Ovary (tissue), 3 donors: ENCODE results near the gene CYYR1.

Experiments
- EP300 ChIP-seq: sonication (generic); formaldehyde crosslinking; IDR thresholded peaks from one replicate; pipeline ENCODE4 v1.6.1; 2017; ENCODE audit warnings: antibody characterized with exemption
- POLR2A ChIP-seq: fragments of 450-650 bp; IDR thresholded peaks from one replicate; pipeline ENCODE4 v1.6.1; 2017; ENCODE audit warnings: antibody characterized with exemption, mild to moderate bottlenecking, moderate library complexity
- TF ChIP-seq, protein P1 (sequence below), 3 donors: fragments of 450-650 bp in 2 of 3; fragments of 200-600 bp in 1 of 3; IDR thresholded peaks; one replicate each; pipeline versions ENCODE4 v1.5.1 to v1.8.0; 2016 to 2022; ENCODE audit warnings: antibody characterized with exemption in 3 of 3, mild to moderate bottlenecking in 1 of 3
- donor health status: DM: no; HTN: no; CAD: no.

DNA sequence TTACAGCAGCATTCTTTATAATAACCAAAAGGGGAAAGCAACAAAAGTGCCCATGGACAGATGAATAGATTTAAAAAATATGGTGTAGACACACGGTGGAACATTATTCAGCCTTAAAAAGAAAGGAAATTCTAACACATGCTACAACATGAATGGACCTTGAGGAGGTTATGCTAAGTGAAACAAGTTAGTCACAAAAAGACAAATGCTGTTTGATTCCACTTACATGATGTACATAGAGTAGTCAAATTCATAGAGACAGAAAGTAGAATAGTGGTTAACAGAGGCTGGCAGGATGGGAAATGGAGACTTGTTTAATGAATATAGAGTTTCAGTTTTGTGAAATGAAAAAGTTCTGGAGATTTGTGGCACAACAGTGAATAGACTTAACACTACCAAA, 151.4 kb downstream of the CYYR1 start:
- TF ChIP-seq, protein P1, sequence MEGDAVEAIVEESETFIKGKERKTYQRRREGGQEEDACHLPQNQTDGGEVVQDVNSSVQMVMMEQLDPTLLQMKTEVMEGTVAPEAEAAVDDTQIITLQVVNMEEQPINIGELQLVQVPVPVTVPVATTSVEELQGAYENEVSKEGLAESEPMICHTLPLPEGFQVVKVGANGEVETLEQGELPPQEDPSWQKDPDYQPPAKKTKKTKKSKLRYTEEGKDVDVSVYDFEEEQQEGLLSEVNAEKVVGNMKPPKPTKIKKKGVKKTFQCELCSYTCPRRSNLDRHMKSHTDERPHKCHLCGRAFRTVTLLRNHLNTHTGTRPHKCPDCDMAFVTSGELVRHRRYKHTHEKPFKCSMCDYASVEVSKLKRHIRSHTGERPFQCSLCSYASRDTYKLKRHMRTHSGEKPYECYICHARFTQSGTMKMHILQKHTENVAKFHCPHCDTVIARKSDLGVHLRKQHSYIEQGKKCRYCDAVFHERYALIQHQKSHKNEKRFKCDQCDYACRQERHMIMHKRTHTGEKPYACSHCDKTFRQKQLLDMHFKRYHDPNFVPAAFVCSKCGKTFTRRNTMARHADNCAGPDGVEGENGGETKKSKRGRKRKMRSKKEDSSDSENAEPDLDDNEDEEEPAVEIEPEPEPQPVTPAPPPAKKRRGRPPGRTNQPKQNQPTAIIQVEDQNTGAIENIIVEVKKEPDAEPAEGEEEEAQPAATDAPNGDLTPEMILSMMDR (IDR thresholded peaks at IDR 0.05), result no peak
- TF ChIP-seq POLR2A (no peak), EP300 (no peak)
